Hematopoietic multipotent progenitor cell treated with erythropoietin and hydrocortisone succinate and interleukin-3 and kit ligand, for 8 days (in vitro differentiated cells): ENCODE measurements around the gene OXSR1.
A peak's percentile ranks its signal among the peaks of the same experiment; 100 is the strongest.
"Not testable (repeated sequence)": the region's sequence is repeated elsewhere in the genome, so short reads cannot be mapped to it uniquely, and the experiment has no call there.

ENCODE experiments used
- DNase-seq: peaks from one replicate; pipeline ENCODE4 v3.0.0-alpha.2; 2015

The OXSR1 gene

GRCh38 chr3:38235466-38235865 lies 70.1 kb downstream of the OXSR1 start:
- no peak for DNase-seq

- DNase-seq, result no peak
These were observed 73.2 kb downstream of the OXSR1 start for GRCh38 chr3:38238416-38239008.

GRCh38 chr3:38242812-38243211 lies 77.5 kb downstream of the OXSR1 start:
- DNase-seq, result not testable (repeated sequence)

DNA sequence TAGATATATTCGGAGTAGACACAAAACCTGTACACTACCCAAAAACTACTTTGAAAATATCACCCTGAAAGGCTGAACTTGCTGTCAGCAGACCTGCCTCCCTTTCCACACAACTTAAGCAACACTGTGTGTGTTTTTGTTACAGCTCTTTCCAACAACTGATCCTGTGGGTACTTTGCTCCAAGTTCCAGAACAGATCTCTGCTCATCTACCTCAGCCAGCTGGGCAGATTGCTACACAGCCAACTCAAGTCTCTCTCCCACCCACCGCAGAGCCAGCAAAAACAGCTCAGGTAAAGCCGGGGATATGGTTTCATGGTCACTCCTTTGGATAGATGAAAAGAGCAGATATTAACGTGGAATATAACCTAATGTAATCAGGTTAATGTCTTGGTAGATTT lies 80.6 kb downstream of the OXSR1 start:
- no peak for DNase-seq

DNA sequence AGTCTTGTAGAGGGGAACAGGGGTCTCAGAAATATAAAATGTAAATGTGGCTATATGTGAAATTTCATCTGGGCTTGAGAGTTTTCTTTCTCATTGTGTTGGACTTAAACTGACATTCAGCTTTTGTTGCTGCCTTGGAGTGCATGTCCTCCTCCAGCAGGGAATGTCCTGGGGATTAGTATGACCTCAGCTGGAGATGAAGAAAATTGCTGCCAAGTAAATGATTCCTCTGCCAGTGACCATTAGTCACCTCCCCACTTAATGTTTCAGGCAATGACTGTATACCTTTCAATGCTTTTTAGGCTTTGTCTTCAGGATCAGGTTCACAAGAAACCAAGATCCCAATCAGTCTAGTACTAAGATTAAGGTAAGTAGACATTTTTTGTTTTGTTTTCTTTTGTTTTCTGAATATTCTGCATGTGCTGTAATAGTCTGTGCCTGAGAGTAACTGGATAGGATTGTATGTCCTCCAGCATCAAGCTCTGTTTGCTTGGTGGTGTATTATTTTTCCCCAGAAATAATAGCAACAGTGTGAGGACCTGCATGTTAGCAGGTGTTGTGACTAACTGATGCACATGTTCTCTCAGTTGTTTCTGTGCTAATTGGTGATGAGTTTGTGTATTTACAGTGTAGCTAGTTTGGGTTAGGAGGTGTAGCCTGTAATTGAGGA lies 82.2 kb downstream of the OXSR1 start:
- DNase-seq, result no peak

- no peak for DNase-seq
These were observed 84.9 kb downstream of the OXSR1 start for GRCh38 chr3:38250198-38250597.

DNA sequence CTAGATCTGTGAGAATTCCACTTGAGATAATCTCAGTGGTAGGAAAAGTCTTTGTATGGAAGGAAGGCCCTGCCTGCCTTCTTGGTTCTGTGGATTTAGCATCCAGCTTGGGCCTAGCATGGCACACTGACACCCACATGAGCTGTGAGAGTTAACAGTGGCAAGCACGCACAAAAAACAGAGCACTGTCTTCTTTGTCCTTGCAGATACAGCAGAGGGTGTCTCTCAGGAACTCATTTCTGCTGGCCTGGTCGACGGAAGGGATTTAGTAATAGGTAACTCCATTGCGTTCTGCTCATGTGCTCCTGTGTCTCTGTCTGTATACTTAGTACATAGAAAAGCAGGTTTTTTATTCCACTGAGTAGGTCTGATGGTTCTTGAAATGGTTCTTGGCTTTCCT lies 85.9 kb downstream of the OXSR1 start:
- DNase-seq, result no peak

DNA sequence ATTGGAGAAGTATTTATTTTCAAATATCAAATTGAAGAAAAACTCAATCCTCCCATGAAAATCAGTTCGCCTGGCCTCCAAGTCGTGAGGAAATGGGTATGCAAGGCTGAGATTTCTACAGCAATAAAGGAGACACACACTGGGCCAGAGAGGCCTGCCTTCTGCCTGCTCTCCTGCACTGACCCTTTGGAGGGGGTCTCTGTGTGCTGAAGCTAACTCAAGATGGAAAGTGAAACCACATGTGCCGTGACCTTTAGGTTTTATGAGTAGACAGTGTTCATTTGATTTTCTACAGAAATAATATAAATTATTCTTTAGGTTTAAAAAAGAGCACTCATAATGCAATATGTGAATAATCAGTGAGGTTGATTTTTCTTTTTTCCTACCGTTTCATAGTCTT lies 88.4 kb downstream of the OXSR1 start:
- no peak for DNase-seq

- DNase-seq, result no peak
These were observed 89.5 kb downstream of the OXSR1 start for GRCh38 chr3:38254872-38255271.

- peak; percentile 14 for DNase-seq
These were observed 90.3 kb downstream of the OXSR1 start for GRCh38 chr3:38255627-38256026.

- peak; percentile 12 for DNase-seq
These were observed 92.2 kb downstream of the OXSR1 start for GRCh38 chr3:38257583-38257982.

DNA sequence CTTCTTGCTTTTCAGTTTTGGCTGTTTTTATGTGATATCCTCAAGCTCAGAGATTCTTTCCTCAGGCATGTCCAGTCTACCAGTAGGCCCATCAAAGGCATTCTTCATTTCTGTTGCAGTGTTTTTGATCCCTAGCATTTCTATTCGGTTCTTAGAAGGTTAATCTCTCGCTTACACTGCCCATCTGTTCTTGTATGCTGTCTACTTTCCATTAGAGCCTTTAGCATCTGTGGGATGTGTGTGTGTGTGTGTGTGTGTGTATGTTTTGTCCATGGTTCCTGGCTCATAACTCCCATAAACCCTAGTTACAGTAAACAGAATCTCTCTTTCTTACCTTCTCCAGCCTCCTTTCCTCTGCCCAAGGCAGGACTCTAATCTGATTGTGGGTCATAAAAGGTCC lies 95.1 kb downstream of the OXSR1 start:
- no peak for DNase-seq

- DNase-seq, result no peak
These were observed 99.0 kb downstream of the OXSR1 start for GRCh38 chr3:38264353-38264771.

DNA sequence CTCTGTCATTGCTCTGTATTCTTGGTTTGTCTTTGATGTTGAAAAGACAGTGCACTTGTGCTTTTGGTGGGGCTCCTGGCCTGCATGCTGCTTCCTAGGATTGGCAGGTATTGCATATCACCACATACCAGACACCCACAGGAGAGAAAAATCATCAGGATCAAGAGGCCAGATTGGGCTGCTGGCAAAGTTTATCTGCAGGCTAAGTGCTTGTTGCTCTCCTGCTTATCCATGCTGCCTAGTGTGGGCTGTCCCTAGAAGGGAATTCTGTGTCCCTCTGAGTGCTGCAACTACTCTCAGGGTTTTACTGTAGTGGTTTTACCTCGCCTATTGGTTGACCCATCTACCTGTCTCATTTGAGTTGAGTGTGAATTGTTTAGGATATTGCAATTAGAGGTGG lies 99.4 kb downstream of the OXSR1 start:
- DNase-seq, result peak; percentile 43

GRCh38 chr3:38265604-38266307 lies 100.4 kb downstream of the OXSR1 start, which contains the start of gene SLC22A13:
Gene SLC22A13 (plus strand): TSS chr3:38265812. CDS start chr3:38265861, 49 bp downstream.
- no peak for DNase-seq

DNA sequence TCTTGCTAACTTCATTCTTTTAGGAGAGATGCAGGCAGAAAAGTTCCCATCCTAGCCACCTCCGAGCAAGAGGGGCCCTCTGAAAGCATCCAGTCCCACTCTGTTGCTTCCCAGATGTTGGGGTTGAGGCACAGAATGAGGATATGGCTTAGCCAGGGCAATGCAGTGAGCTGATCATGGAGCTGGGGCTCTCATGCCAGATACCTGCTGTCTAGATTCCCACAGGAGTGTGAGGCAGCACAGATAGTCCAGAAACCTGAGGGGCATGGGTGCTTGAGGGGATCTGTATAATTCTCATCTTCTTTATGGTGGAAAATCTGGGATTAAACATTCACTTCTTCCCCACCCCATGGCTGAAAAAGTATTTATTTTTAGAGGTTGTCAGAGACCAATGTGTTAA lies 101.5 kb downstream of the OXSR1 start:
- DNase-seq, result no peak

DNA sequence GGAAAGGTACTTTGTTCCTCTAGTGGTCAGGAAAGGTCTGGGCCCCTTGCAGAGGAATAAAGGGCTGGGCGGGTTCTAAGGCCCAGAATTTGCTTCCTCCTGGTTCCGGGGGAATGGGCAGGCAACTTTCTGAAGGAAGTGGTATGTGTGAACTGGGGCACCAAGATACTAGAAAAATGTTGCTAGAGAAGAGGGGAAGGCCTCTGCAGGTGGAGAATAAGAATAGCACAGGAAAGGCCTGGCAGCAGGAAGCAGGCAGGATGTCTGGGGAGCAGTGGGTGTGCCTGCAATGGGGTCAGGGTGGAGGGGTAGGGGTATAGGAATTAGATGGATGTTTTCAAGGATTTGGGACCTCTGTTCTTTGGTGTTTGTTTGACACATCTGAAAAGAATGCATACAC lies 102.3 kb downstream of the OXSR1 start:
- no peak for DNase-seq

GRCh38 chr3:38268087-38268486 lies 102.8 kb downstream of the OXSR1 start:
- no peak for DNase-seq

DNA sequence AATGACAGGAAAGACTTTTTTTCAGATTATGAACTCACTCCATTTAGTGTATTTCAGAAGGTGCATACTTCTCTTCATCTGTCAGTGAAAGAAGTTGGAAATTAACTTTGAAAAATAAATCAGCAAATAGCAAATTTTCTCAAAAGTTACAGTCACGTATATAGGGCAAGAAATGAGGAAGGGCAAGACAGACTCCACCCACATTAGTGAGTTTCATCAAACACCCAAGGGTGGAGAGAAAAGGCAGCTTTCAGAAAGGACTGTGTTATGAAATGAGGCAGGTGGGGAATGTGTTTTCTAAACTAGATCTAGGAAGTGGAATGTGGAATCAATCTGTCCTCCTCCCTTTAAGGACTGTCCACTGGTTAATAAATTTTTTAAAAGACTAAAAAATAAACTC lies 103.2 kb downstream of the OXSR1 start:
- no peak for DNase-seq

GRCh38 chr3:38270606-38271005 lies 105.3 kb downstream of the OXSR1 start:
- DNase-seq, result no peak

- no peak for DNase-seq
These were observed 106.2 kb downstream of the OXSR1 start for GRCh38 chr3:38271553-38271952.

DNA sequence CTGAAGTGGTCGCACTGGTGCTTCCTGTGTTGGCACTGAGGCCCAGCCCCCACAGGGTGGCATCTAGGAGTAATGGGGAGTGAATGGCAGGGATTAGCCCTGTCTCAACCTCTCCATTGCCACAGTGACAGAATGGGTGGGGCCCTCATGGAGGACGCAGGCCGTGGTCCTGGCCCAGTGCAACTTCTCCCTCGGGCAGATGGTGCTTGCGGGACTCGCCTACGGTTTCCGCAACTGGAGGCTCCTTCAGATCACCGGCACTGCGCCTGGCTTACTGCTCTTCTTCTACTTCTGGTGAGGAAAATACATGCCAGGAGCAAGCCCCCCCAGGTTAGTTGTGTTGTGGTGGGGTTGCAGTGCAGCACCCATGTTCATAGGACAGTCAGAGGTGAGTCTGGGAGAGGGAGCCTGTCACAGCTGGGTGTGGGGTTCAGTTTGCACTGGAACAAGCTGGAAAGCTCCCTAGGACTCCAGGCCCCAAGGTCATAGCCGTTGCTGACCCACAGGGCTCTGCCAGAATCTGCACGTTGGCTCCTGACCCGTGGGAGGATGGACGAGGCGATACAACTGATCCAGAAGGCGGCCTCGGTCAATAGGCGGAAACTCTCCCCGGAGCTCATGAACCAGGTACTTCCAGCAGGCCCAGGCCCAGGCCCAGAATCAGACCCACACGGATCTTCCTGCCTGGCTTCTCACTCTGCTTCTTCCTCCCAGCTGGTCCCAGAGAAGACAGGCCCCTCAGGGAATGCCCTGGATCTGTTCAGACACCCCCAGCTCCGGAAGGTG lies 109.7 kb downstream of the OXSR1 start:
- DNase-seq, result no peak

DNA sequence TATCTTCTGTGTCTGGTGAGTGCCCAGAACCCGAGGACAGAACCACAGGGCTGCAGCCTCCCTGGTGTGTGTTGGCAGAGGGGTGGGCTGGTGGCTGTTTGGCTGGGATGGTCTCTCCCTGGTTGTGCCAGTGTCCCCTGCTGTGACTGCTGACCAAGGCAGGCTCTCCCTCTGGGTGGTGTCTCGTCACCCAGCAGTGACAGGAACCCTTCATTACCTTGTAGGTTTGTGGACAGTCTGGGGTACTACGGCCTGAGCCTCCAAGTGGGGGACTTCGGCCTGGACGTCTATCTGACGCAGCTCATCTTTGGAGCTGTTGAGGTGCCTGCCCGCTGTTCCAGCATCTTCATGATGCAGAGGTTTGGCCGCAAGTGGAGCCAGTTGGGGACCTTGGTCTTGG lies 110.3 kb downstream of the OXSR1 start:
- DNase-seq, result no peak
